HepG2 (cell line): Measurements from ENCODE around the gene GHR.

Experiments
- CTCF ChIP-seq: sonication (generic); formaldehyde crosslinking; IDR thresholded peaks from 2 replicates; pipeline ENCODE4 v1.5.0; 2020; ENCODE audit warnings: mild to moderate bottlenecking, missing genetic modification reagents, moderate library complexity
- REST ChIP-seq, 2 experiments: IDR thresholded peaks; 2 replicates each; pipeline ENCODE4 v1.6.1; 2011 to 2012; ENCODE audit warnings: low read length in 2 of 2, borderline replicate concordance in 1 of 2, low read depth in 1 of 2, mild to moderate bottlenecking in 1 of 2, moderate library complexity in 1 of 2

GRCh38 chr5:42721484-42721883, 298.2 kb downstream of the GHR start:
- TF ChIP-seq REST (IDR thresholded peaks at IDR 0.05; ENCODE audit: borderline replicate concordance in 1 of 2, low read depth in 1 of 2, low read length in 2 of 2) (no peak), CTCF (no peak)
